ENCODE results near the gene BRICD5.

The BRICD5 gene

GRCh38 chr16:2180461-2180860 lies 30.2 kb downstream of the BRICD5 start:
- Histone ChIP-seq H3K9ac (ENCODE audit: low read depth, low read length) (no peak overlapping the region), H3K4me1 (ENCODE audit: insufficient read depth, low read length) (no peaks in the 10 kb centered on the region), H3K9me3 (ENCODE audit: control insufficient read depth, insufficient read depth, low read length) (no peaks in the 10 kb centered on the region), H3K36me3 (ENCODE audit: insufficient read depth, low read length) (no peaks in the 10 kb centered on the region)

- no peaks in the 10 kb centered on the region for H3K36me3 ChIP-seq (ENCODE audit: insufficient read depth, low read length)
- H3K9me3 ChIP-seq (ENCODE audit: control insufficient read depth, insufficient read depth, low read length): no peaks in the 10 kb centered on the region
- no peak overlapping the region for H3K9ac ChIP-seq (ENCODE audit: low read depth, low read length)
- H3K4me1 ChIP-seq (ENCODE audit: insufficient read depth, low read length): no peaks in the 10 kb centered on the region
Observed at GRCh38 chr16:2179576-2179975, 31.1 kb downstream of the BRICD5 start.

- Histone ChIP-seq H3K9ac (ENCODE audit: low read depth, low read length) (no peak overlapping the region), H3K9me3 (ENCODE audit: control insufficient read depth, insufficient read depth, low read length) (no peaks in the 10 kb centered on the region), H3K36me3 (ENCODE audit: insufficient read depth, low read length) (no peaks in the 10 kb centered on the region), H3K4me1 (ENCODE audit: insufficient read depth, low read length) (no peaks in the 10 kb centered on the region)
Observed at GRCh38 chr16:2179107-2179501, 31.6 kb downstream of the BRICD5 start.

- Histone ChIP-seq H3K36me3 (ENCODE audit: insufficient read depth, low read length) (no peaks in the 10 kb centered on the region), H3K9ac (ENCODE audit: low read depth, low read length) (no peak overlapping the region; the same call in 1 of the 2 replicates), H3K9me3 (ENCODE audit: control insufficient read depth, insufficient read depth, low read length) (no peaks in the 10 kb centered on the region), H3K4me1 (ENCODE audit: insufficient read depth, low read length) (no peaks in the 10 kb centered on the region)
Observed at GRCh38 chr16:2178321-2179106, 32.1 kb downstream of the BRICD5 start.

- H3K4me1 ChIP-seq (ENCODE audit: insufficient read depth, low read length): no peaks in the 10 kb centered on the region
- no peaks in the 10 kb centered on the region for H3K36me3 ChIP-seq (ENCODE audit: insufficient read depth, low read length)
- no peak overlapping the region for H3K9ac ChIP-seq (ENCODE audit: low read depth, low read length)
- no peaks in the 10 kb centered on the region for H3K9me3 ChIP-seq (ENCODE audit: control insufficient read depth, insufficient read depth, low read length)
Observed at GRCh38 chr16:2177561-2177960, 33.1 kb downstream of the BRICD5 start.

GRCh38 chr16:2177101-2177500 lies 33.6 kb downstream of the BRICD5 start:
- Histone ChIP-seq H3K9ac (ENCODE audit: low read depth, low read length) (no peak overlapping the region), H3K36me3 (ENCODE audit: insufficient read depth, low read length) (no peaks in the 10 kb centered on the region), H3K4me1 (ENCODE audit: insufficient read depth, low read length) (no peaks in the 10 kb centered on the region), H3K9me3 (ENCODE audit: control insufficient read depth, insufficient read depth, low read length) (no peaks in the 10 kb centered on the region)

GRCh38 chr16:2176047-2176446 lies 34.6 kb downstream of the BRICD5 start:
- Histone ChIP-seq H3K9ac (ENCODE audit: low read depth, low read length) (no peak overlapping the region), H3K9me3 (ENCODE audit: control insufficient read depth, insufficient read depth, low read length) (no peaks in the 10 kb centered on the region), H3K4me1 (ENCODE audit: insufficient read depth, low read length) (no peaks in the 10 kb centered on the region), H3K36me3 (ENCODE audit: insufficient read depth, low read length) (no peaks in the 10 kb centered on the region)

- Histone ChIP-seq H3K9ac (ENCODE audit: low read depth, low read length) (no peak overlapping the region), H3K9me3 (ENCODE audit: control insufficient read depth, insufficient read depth, low read length) (no peaks in the 10 kb centered on the region), H3K4me1 (ENCODE audit: insufficient read depth, low read length) (no peaks in the 10 kb centered on the region), H3K36me3 (ENCODE audit: insufficient read depth, low read length) (no peaks in the 10 kb centered on the region)
Observed at GRCh38 chr16:2175454-2175853, 35.2 kb downstream of the BRICD5 start.

- Histone ChIP-seq H3K9me3 (ENCODE audit: control insufficient read depth, insufficient read depth, low read length) (no peaks in the 10 kb centered on the region), H3K9ac (ENCODE audit: low read depth, low read length) (no peak overlapping the region), H3K4me1 (ENCODE audit: insufficient read depth, low read length) (no peaks in the 10 kb centered on the region), H3K36me3 (ENCODE audit: insufficient read depth, low read length) (no peaks in the 10 kb centered on the region)
Observed at GRCh38 chr16:2174396-2175131, 36.1 kb downstream of the BRICD5 start.

- Histone ChIP-seq H3K9ac (ENCODE audit: low read depth, low read length) (no peak overlapping the region), H3K9me3 (ENCODE audit: control insufficient read depth, insufficient read depth, low read length) (no peaks in the 10 kb centered on the region), H3K36me3 (ENCODE audit: insufficient read depth, low read length) (no peaks in the 10 kb centered on the region), H3K4me1 (ENCODE audit: insufficient read depth, low read length) (no peaks in the 10 kb centered on the region)
Observed at GRCh38 chr16:2173916-2174315, 36.7 kb downstream of the BRICD5 start.

- Histone ChIP-seq H3K36me3 (ENCODE audit: insufficient read depth, low read length) (no peaks in the 10 kb centered on the region), H3K4me1 (ENCODE audit: insufficient read depth, low read length) (no peaks in the 10 kb centered on the region), H3K9ac (ENCODE audit: low read depth, low read length) (no peak overlapping the region)
Observed at GRCh38 chr16:2173366-2173765, 37.3 kb downstream of the BRICD5 start.

GRCh38 chr16:2172688-2173335 lies 37.9 kb downstream of the BRICD5 start:
- Histone ChIP-seq H3K9me3 (ENCODE audit: control insufficient read depth, insufficient read depth, low read length) (no peaks in the 10 kb centered on the region), H3K9ac (ENCODE audit: low read depth, low read length) (no peak overlapping the region), H3K36me3 (ENCODE audit: insufficient read depth, low read length) (no peaks in the 10 kb centered on the region), H3K4me1 (ENCODE audit: insufficient read depth, low read length) (no peaks in the 10 kb centered on the region)

More at GRCh38 chr16:2173366-2173765, 37.3 kb downstream of the BRICD5 start:
- H3K9me3 ChIP-seq (ENCODE audit: control insufficient read depth, insufficient read depth, low read length): no peaks in the 10 kb centered on the region

- Histone ChIP-seq H3K4me1 (ENCODE audit: insufficient read depth, low read length) (no peaks in the 10 kb centered on the region), H3K9ac (ENCODE audit: low read depth, low read length) (no peak overlapping the region), H3K9me3 (ENCODE audit: control insufficient read depth, insufficient read depth, low read length) (no peaks in the 10 kb centered on the region), H3K36me3 (ENCODE audit: insufficient read depth, low read length) (peaks cover 5% of the 10 kb centered on the region; the same call in 1 of the 2 replicates)
Observed at GRCh38 chr16:2171601-2172178, 39.0 kb downstream of the BRICD5 start.

- H3K9ac ChIP-seq (ENCODE audit: low read depth, low read length): no peak overlapping the region
- H3K9me3 ChIP-seq (ENCODE audit: control insufficient read depth, insufficient read depth, low read length): no peaks in the 10 kb centered on the region
- H3K4me1 ChIP-seq (ENCODE audit: insufficient read depth, low read length): no peaks in the 10 kb centered on the region
- peaks cover 5% of the 10 kb centered on the region; the same call in 1 of the 2 replicates for H3K36me3 ChIP-seq (ENCODE audit: insufficient read depth, low read length)
Observed at GRCh38 chr16:2170587-2171435, 39.9 kb downstream of the BRICD5 start.
